Measurements from ENCODE around the gene CHAF1A.

The CHAF1A gene

GRCh38 chr19:4431808-4432674 lies 29.6 kb downstream of the CHAF1A start:
- TF ChIP-seq, protein P1, sequence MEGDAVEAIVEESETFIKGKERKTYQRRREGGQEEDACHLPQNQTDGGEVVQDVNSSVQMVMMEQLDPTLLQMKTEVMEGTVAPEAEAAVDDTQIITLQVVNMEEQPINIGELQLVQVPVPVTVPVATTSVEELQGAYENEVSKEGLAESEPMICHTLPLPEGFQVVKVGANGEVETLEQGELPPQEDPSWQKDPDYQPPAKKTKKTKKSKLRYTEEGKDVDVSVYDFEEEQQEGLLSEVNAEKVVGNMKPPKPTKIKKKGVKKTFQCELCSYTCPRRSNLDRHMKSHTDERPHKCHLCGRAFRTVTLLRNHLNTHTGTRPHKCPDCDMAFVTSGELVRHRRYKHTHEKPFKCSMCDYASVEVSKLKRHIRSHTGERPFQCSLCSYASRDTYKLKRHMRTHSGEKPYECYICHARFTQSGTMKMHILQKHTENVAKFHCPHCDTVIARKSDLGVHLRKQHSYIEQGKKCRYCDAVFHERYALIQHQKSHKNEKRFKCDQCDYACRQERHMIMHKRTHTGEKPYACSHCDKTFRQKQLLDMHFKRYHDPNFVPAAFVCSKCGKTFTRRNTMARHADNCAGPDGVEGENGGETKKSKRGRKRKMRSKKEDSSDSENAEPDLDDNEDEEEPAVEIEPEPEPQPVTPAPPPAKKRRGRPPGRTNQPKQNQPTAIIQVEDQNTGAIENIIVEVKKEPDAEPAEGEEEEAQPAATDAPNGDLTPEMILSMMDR (IDR thresholded peaks at IDR 0.05; ENCODE audit: poor library complexity, severe bottlenecking) = no peak
- Histone ChIP-seq H3K27ac (ENCODE audit: poor library complexity, severe bottlenecking) (no peak overlapping the region), H3K4me1 (ENCODE audit: insufficient read depth, poor library complexity, severe bottlenecking) (no peaks in the 10 kb centered on the region), H3K27me3 (ENCODE audit: insufficient read depth, poor library complexity, severe bottlenecking) (no peaks in the 10 kb centered on the region), H3K36me3 (ENCODE audit: low read depth) (peaks cover 55% of the 10 kb centered on the region), H3K4me3 (ENCODE audit: severe bottlenecking) (no peak overlapping the region), H3K9me3 (ENCODE audit: severe bottlenecking) (no peaks in the 10 kb centered on the region)
- DNase-seq (ENCODE audit: low spot score) (no peak), ATAC-seq (ENCODE audit: low read depth) (no peak)

DNA sequence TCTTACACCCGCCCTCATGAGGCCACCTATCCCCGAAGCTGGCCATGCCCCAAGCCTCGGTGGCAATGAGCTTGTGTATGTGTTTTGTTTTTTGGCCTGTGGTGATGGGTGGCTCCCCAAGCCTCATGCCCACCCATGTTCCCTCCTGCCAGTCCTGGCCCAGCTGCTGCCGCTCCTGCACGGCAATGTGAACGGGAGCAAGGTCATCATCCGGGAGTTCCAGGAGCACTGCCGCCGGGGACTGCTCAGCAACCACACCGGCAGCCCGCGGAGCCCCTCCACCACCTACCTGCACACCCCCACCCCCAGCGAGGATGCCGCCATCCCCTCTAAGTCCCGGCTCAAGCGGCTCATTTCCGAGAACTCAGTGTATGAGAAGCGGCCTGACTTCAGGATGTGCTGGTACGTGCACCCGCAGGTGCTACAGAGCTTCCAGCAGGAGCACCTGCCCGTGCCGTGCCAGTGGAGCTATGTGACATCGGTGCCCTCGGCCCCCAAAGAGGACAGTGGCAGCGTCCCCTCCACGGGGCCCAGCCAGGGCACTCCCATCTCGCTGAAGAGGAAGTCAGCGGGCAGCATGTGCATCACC lies 30.6 kb downstream of the CHAF1A start:
- Histone ChIP-seq H3K4me1 (ENCODE audit: insufficient read depth, poor library complexity, severe bottlenecking) (no peaks in the 10 kb centered on the region), H3K9me3 (ENCODE audit: severe bottlenecking) (no peaks in the 10 kb centered on the region), H3K4me3 (ENCODE audit: severe bottlenecking) (no peak overlapping the region), H3K27me3 (ENCODE audit: insufficient read depth, poor library complexity, severe bottlenecking) (no peaks in the 10 kb centered on the region), H3K36me3 (ENCODE audit: low read depth) (peaks cover 57% of the 10 kb centered on the region), H3K27ac (ENCODE audit: poor library complexity, severe bottlenecking) (no peak overlapping the region)
- TF ChIP-seq, protein P1 (IDR thresholded peaks at IDR 0.05; ENCODE audit: poor library complexity, severe bottlenecking) = no peak
- ATAC-seq (ENCODE audit: low read depth) (no peak), DNase-seq (ENCODE audit: low spot score) (no peak)

GRCh38 chr19:4434391-4434790 lies 32.0 kb downstream of the CHAF1A start:
- no peaks in the 10 kb centered on the region for H3K4me1 ChIP-seq (ENCODE audit: insufficient read depth, poor library complexity, severe bottlenecking)
- H3K27me3 ChIP-seq (ENCODE audit: insufficient read depth, poor library complexity, severe bottlenecking) = no peaks in the 10 kb centered on the region
- TF ChIP-seq, protein P1 (IDR thresholded peaks at IDR 0.05; ENCODE audit: poor library complexity, severe bottlenecking) = no peak
- ATAC-seq (ENCODE audit: low read depth) (no peak), DNase-seq (ENCODE audit: low spot score) (no peak)
- peaks cover 54% of the 10 kb centered on the region for H3K36me3 ChIP-seq (ENCODE audit: low read depth)
- no peaks in the 10 kb centered on the region for H3K9me3 ChIP-seq (ENCODE audit: severe bottlenecking)
- H3K4me3 ChIP-seq (ENCODE audit: severe bottlenecking) = no peak overlapping the region
- no peak overlapping the region for H3K27ac ChIP-seq (ENCODE audit: poor library complexity, severe bottlenecking)

DNA sequence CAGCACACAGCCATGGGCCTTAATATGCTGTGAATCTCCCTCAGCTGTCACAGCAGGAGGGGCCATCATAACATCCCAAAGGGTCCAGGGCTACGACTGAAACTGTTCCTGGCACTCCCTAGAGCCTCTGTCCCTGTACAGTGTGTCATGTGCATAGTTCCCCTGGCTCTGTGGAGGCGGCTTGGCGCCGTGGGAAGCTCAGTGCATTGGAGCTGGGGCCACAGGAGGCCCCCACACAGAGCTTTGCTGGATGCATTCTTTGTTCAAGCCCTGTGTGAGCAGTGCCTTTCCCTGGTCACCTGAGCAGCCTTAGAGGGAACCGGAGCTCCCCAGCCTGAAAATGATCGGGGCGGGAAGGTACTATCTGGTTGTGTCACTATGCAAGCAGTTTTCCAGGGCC lies 33.8 kb downstream of the CHAF1A start:
- TF ChIP-seq, protein P1 (IDR thresholded peaks at IDR 0.05; ENCODE audit: poor library complexity, severe bottlenecking) = no peak
- no peak overlapping the region for H3K27ac ChIP-seq (ENCODE audit: poor library complexity, severe bottlenecking)
- H3K9me3 ChIP-seq (ENCODE audit: severe bottlenecking) = no peaks in the 10 kb centered on the region
- no peak for ATAC-seq (ENCODE audit: low read depth)
- peaks cover 44% of the 10 kb centered on the region for H3K36me3 ChIP-seq (ENCODE audit: low read depth)
- no peak overlapping the region for H3K4me3 ChIP-seq (ENCODE audit: severe bottlenecking)
- H3K27me3 ChIP-seq (ENCODE audit: insufficient read depth, poor library complexity, severe bottlenecking) = no peaks in the 10 kb centered on the region
- no peak for DNase-seq (ENCODE audit: low spot score)
- no peaks in the 10 kb centered on the region for H3K4me1 ChIP-seq (ENCODE audit: insufficient read depth, poor library complexity, severe bottlenecking)

DNA sequence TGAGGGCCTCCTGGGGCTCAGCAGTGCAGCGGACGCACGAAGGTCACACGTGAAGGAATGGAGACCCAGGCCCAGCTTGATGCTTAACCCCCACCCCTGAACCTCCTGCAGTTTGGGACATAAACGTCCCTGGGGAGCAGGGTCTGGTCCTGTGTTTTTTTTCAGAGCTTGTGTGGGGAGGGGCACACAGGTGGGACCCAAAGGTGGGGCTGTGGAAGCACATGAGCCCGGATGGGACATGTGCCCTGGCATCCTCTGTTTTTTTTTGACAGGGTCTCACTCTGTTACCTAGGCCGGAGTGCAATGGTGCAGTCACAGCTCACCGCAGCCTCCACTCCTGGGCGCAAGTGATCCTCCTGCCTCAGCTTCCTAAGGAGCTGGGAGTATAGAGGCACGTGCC lies 34.7 kb downstream of the CHAF1A start:
- Histone ChIP-seq H3K27me3 (ENCODE audit: insufficient read depth, poor library complexity, severe bottlenecking) (no peaks in the 10 kb centered on the region), H3K27ac (ENCODE audit: poor library complexity, severe bottlenecking) (no peak overlapping the region), H3K9me3 (ENCODE audit: severe bottlenecking) (no peaks in the 10 kb centered on the region), H3K36me3 (ENCODE audit: low read depth) (peaks cover 36% of the 10 kb centered on the region), H3K4me3 (ENCODE audit: severe bottlenecking) (no peak overlapping the region), H3K4me1 (ENCODE audit: insufficient read depth, poor library complexity, severe bottlenecking) (no peaks in the 10 kb centered on the region)
- ATAC-seq (ENCODE audit: low read depth) = no peak
- TF ChIP-seq, protein P1 (IDR thresholded peaks at IDR 0.05; ENCODE audit: poor library complexity, severe bottlenecking) = no peak
- DNase-seq (ENCODE audit: low spot score) = no peak
